ENCODE data around the gene FARP2. TPM values are rescaled to one million over a fixed set of nuclear protein-coding genes. Genes with fewer than 3 reads are reported as not detected.

FARP2 gene
- total RNA-seq, 1 experiment from 2014 or later: 37.2 TPM

GRCh38 chr2:241530571-241530970 is 174.5 kb downstream of the FARP2 start:
- H3K4me3 ChIP-seq (ENCODE audit: low read depth, low read length): no peak overlapping the region
- ChIA-PET POLR2A (no interaction called here), CTCF (no interaction called here)
- DNase-seq: no peak
- no peaks in the 10 kb centered on the region for H3K9me3 Mint-ChIP-seq (ENCODE audit: unreplicated experiment)
- TF ChIP-seq CTCF (IDR thresholded peaks at IDR 0.05; ENCODE audit: insufficient read depth in 1 of 2, low read depth in 1 of 2, low read length in 1 of 2, severe bottlenecking in 1 of 2, unreplicated experiment in 1 of 2): no peak
- H3K9me3 ChIP-seq: no peaks in the 10 kb centered on the region
- no peaks in the 10 kb centered on the region for H3K36me3 ChIP-seq (ENCODE audit: control insufficient read depth, insufficient read depth, low read length)
- no peaks in the 10 kb centered on the region for H3K4me1 Mint-ChIP-seq (ENCODE audit: low read depth, unreplicated experiment)
- intact Hi-C loops (cut with micrococcal nuclease; ENCODE audit: unreplicated experiment): no loop called here
- H3K36me3 Mint-ChIP-seq (ENCODE audit: insufficient read depth, unreplicated experiment): no peaks in the 10 kb centered on the region
- no peak overlapping the region for H3K4me3 Mint-ChIP-seq (ENCODE audit: unreplicated experiment)
- H3K27me3 ChIP-seq (replicated peaks; ENCODE audit: control insufficient read depth, insufficient read depth, low read length): no peaks in the 10 kb centered on the region
- no peaks in the 10 kb centered on the region for H3K4me1 ChIP-seq
- H3K27me3 Mint-ChIP-seq (ENCODE audit: insufficient read depth, unreplicated experiment): no peaks in the 10 kb centered on the region
- no peak overlapping the region for H3K27ac Mint-ChIP-seq (ENCODE audit: unreplicated experiment)
- no TSS peak for BruUV-seq (replicated peaks)

GRCh38 chr2:241531161-241531722 is 175.2 kb downstream of the FARP2 start:
- no peak for TF ChIP-seq CTCF (IDR thresholded peaks at IDR 0.05; ENCODE audit: insufficient read depth in 1 of 2, low read depth in 1 of 2, low read length in 1 of 2, severe bottlenecking in 1 of 2, unreplicated experiment in 1 of 2)
- Mint-ChIP-seq H3K36me3 (ENCODE audit: insufficient read depth, unreplicated experiment) (no peaks in the 10 kb centered on the region), H3K27ac (ENCODE audit: unreplicated experiment) (no peak overlapping the region), H3K4me1 (ENCODE audit: low read depth, unreplicated experiment) (no peaks in the 10 kb centered on the region), H3K4me3 (ENCODE audit: unreplicated experiment) (no peak overlapping the region), H3K9me3 (ENCODE audit: unreplicated experiment) (no peaks in the 10 kb centered on the region), H3K27me3 (ENCODE audit: insufficient read depth, unreplicated experiment) (no peaks in the 10 kb centered on the region)
- intact Hi-C loops (cut with micrococcal nuclease; ENCODE audit: unreplicated experiment): no loop called here
- CTCF ChIA-PET: no interaction called here
- Histone ChIP-seq H3K9me3 (no peaks in the 10 kb centered on the region), H3K4me1 (no peaks in the 10 kb centered on the region), H3K4me3 (ENCODE audit: low read depth, low read length) (no peak overlapping the region), H3K36me3 (ENCODE audit: control insufficient read depth, insufficient read depth, low read length) (no peaks in the 10 kb centered on the region), H3K27me3 (replicated peaks; ENCODE audit: control insufficient read depth, insufficient read depth, low read length) (no peaks in the 10 kb centered on the region)
- DNase-seq: no peak
- POLR2A ChIA-PET: no interaction called here
- BruUV-seq (replicated peaks): no TSS peak

- Mint-ChIP-seq H3K4me3 (ENCODE audit: unreplicated experiment) (no peak overlapping the region), H3K27ac (ENCODE audit: unreplicated experiment) (no peak overlapping the region), H3K9me3 (ENCODE audit: unreplicated experiment) (no peaks in the 10 kb centered on the region), H3K36me3 (ENCODE audit: insufficient read depth, unreplicated experiment) (no peaks in the 10 kb centered on the region), H3K27me3 (ENCODE audit: insufficient read depth, unreplicated experiment) (no peaks in the 10 kb centered on the region), H3K4me1 (ENCODE audit: low read depth, unreplicated experiment) (no peaks in the 10 kb centered on the region)
- no peaks in the 10 kb centered on the region for H3K4me1 ChIP-seq
- no peaks in the 10 kb centered on the region for H3K9me3 ChIP-seq
- H3K36me3 ChIP-seq (ENCODE audit: control insufficient read depth, insufficient read depth, low read length): no peaks in the 10 kb centered on the region
- no peak for TF ChIP-seq CTCF (IDR thresholded peaks at IDR 0.05; ENCODE audit: insufficient read depth in 1 of 2, low read depth in 1 of 2, low read length in 1 of 2, severe bottlenecking in 1 of 2, unreplicated experiment in 1 of 2)
- POLR2A ChIA-PET: no interaction called here
- no TSS peak for BruUV-seq (replicated peaks)
- CTCF ChIA-PET: no interaction called here
- intact Hi-C loops (cut with micrococcal nuclease; ENCODE audit: unreplicated experiment): no loop called here
- no peak for DNase-seq
- H3K27me3 ChIP-seq (replicated peaks; ENCODE audit: control insufficient read depth, insufficient read depth, low read length): no peaks in the 10 kb centered on the region
- no peak overlapping the region for H3K4me3 ChIP-seq (ENCODE audit: low read depth, low read length)
These were observed 176.1 kb downstream of the FARP2 start for GRCh38 chr2:241532168-241532567.

Data from Caco-2 (cell line).